MM.1S (cell line): ENCODE measurements around the gene TCF7L2.

Experiments used
- DNase-seq: peaks from one replicate; pipeline ENCODE4 v3.0.0-alpha.2; 2015
- H2AFZ ChIP-seq: fragments of 300-600 bp; sonication (generic); 2 replicates; pipeline ENCODE4 v1.6.0; 2016; ENCODE audit warnings: antibody characterized with exemption, low read length
- H3F3A ChIP-seq: fragments of 300-600 bp; sonication (generic); 2 replicates; pipeline ENCODE4 v1.6.1; 2016; ENCODE audit warnings: mild to moderate bottlenecking, antibody characterized with exemption, low read length, moderate library complexity, mixed read lengths; ENCODE audit not compliant: insufficient read depth
- H3K27ac ChIP-seq: fragments of 300-600 bp; sonication (generic); 2 replicates; pipeline ENCODE4 v1.5.1; 2016; ENCODE audit warnings: mild to moderate bottlenecking, low read length
- H3K27me3 ChIP-seq: fragments of 300-600 bp; sonication (generic); replicated peaks from 2 replicates; pipeline ENCODE4 v1.6.0; 2016; ENCODE audit warnings: low read length; ENCODE audit not compliant: insufficient read depth
- H3K36me3 ChIP-seq: fragments of 300-600 bp; sonication (generic); replicated peaks from 2 replicates; pipeline ENCODE4 v1.6.1; 2016; ENCODE audit warnings: mild to moderate bottlenecking, low read length, mixed read lengths; ENCODE audit not compliant: insufficient read depth
- H3K4me1 ChIP-seq: fragments of 300-600 bp; sonication (generic); 2 replicates; pipeline ENCODE4 v1.6.1; 2016; ENCODE audit warnings: low read length, mixed read lengths
- H3K4me2 ChIP-seq: fragments of 300-600 bp; sonication (generic); 2 replicates; pipeline ENCODE4 v1.6.0; 2016; ENCODE audit warnings: low read depth, low read length
- H3K4me3 ChIP-seq: fragments of 300-600 bp; sonication (generic); 2 replicates; pipeline ENCODE4 v1.5.1; 2016; ENCODE audit warnings: low read length, mixed read lengths
- H3K79me2 ChIP-seq: fragments of 300-600 bp; sonication (generic); 2 replicates; pipeline ENCODE4 v1.6.1; 2016; ENCODE audit warnings: mixed run types, low read length, mixed read lengths
- H3K9ac ChIP-seq: fragments of 300-600 bp; sonication (generic); 2 replicates; pipeline ENCODE4 v1.6.1; 2016; ENCODE audit warnings: low read length, mixed read lengths
- H3K9me2 ChIP-seq: fragments of 300-600 bp; sonication (generic); replicated peaks from 2 replicates; pipeline ENCODE4 v1.6.1; 2016; ENCODE audit warnings: mild to moderate bottlenecking, low read length, mixed read lengths; ENCODE audit not compliant: insufficient read depth
- H3K9me3 ChIP-seq: fragments of 300-600 bp; sonication (generic); replicated peaks from 2 replicates; pipeline ENCODE4 v1.6.1; 2016; ENCODE audit warnings: mild to moderate bottlenecking, low read length, mixed read lengths; ENCODE audit not compliant: insufficient read depth
- H4K20me1 ChIP-seq: fragments of 300-600 bp; sonication (generic); 2 replicates; pipeline ENCODE4 v1.6.1; 2016; ENCODE audit warnings: mild to moderate bottlenecking, low read length, moderate library complexity, mixed read lengths; ENCODE audit not compliant: insufficient read depth
- CTCF ChIP-seq: fragments of 300-600 bp; sonication (generic); IDR thresholded peaks from 2 replicates; pipeline ENCODE4 v1.5.1; 2016; ENCODE audit warnings: antibody characterized with exemption, low read length, mixed read lengths
- EZH2 ChIP-seq: fragments of 300-600 bp; sonication (generic); optimal IDR thresholded peaks from 2 replicates; pipeline ENCODE3; 2017; ENCODE audit warnings: low read depth, mild to moderate bottlenecking, antibody characterized with exemption, low read length, mixed read lengths
- EZH2phosphoT487 ChIP-seq: fragments of 300-600 bp; sonication (generic); IDR thresholded peaks from 2 replicates; pipeline ENCODE4 v1.6.1; 2018; ENCODE audit warnings: antibody characterized with exemption, low read length

The TCF7L2 gene

GRCh38 chr10:113148901-113149300 is 198.9 kb downstream of the TCF7L2 start:
- Histone ChIP-seq H3K9ac (no peak overlapping the region), H3K4me1 (no peaks in the 10 kb centered on the region), H3F3A (no peaks in the 10 kb centered on the region), H3K4me2 (no peak overlapping the region), H3K27ac (no peak overlapping the region), H3K9me2 (no peaks in the 10 kb centered on the region), H4K20me1 (no peaks in the 10 kb centered on the region), H3K27me3 (no peaks in the 10 kb centered on the region), H3K4me3 (no peak overlapping the region), H3K9me3 (no peaks in the 10 kb centered on the region), H2AFZ (no peak overlapping the region), H3K36me3 (no peaks in the 10 kb centered on the region), H3K79me2 (no peaks in the 10 kb centered on the region)
- TF ChIP-seq EZH2phosphoT487, result no peak
- no peak for TF ChIP-seq CTCF
- TF ChIP-seq EZH2, result no peak
- DNase-seq, result no peak

GRCh38 chr10:113149626-113150025 is 199.6 kb downstream of the TCF7L2 start:
- Histone ChIP-seq H3K79me2 (no peaks in the 10 kb centered on the region), H2AFZ (no peak overlapping the region), H3K9me2 (no peaks in the 10 kb centered on the region), H3F3A (no peaks in the 10 kb centered on the region), H3K4me1 (no peaks in the 10 kb centered on the region), H3K27ac (no peak overlapping the region), H3K9ac (no peak overlapping the region), H3K27me3 (no peaks in the 10 kb centered on the region), H4K20me1 (no peaks in the 10 kb centered on the region), H3K36me3 (no peaks in the 10 kb centered on the region), H3K9me3 (no peaks in the 10 kb centered on the region), H3K4me2 (no peak overlapping the region), H3K4me3 (no peak overlapping the region)
- no peak for DNase-seq
- TF ChIP-seq EZH2phosphoT487, result no peak
- TF ChIP-seq EZH2, result no peak
- TF ChIP-seq CTCF, result no peak

GRCh38 chr10:113151190-113151666 is 201.2 kb downstream of the TCF7L2 start:
- H3K27ac ChIP-seq, result no peak overlapping the region
- DNase-seq, result no peak
- H2AFZ ChIP-seq, result no peak overlapping the region
- no peaks in the 10 kb centered on the region for H3K9me2 ChIP-seq
- no peaks in the 10 kb centered on the region for H3K4me1 ChIP-seq
- no peaks in the 10 kb centered on the region for H3F3A ChIP-seq
- no peak overlapping the region for H3K4me3 ChIP-seq
- no peak for TF ChIP-seq CTCF
- no peak for TF ChIP-seq EZH2
- TF ChIP-seq EZH2phosphoT487, result no peak
- H3K9ac ChIP-seq, result no peak overlapping the region
- H3K9me3 ChIP-seq, result no peaks in the 10 kb centered on the region
- no peaks in the 10 kb centered on the region for H3K79me2 ChIP-seq
- no peaks in the 10 kb centered on the region for H4K20me1 ChIP-seq
- no peaks in the 10 kb centered on the region for H3K36me3 ChIP-seq
- no peak overlapping the region for H3K4me2 ChIP-seq
- H3K27me3 ChIP-seq, result no peaks in the 10 kb centered on the region
